Measurements from ENCODE around the gene GAS7. TPM values are rescaled to one million over a fixed set of nuclear protein-coding genes. Genes with fewer than 3 reads are reported as not detected.

The GAS7 gene
- total RNA-seq, 1 experiment from 2014 or later, result 6.0 TPM

DNA sequence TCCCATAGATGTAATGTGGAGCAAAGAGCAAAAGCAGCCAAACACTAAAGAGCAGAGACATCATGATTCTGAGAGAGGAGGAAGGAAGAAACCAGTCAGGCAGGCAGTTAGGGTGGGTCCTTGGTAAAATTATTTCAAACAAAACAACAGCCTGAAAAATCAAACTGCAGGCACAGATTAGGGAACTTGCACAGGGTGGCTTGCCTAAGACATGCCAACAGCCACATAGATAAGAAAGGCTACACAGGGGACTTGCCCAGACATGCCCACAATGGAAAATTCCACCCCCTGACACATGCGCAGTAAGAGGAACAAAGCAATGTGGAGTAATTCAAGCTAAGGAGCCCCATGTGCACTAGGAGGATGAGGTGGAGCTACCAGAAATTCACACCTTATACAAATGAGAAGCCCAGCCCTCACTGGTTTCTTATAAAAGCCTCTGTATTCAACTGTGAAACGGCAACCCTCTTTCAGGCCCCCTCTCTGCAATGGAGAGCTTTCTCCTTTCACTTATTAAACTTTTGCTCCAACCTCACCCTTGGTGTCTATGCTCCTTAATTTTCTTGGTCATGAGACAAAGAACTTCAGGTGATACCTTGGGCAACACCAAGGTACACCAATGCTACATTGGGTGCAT is 7.3 kb upstream of the GAS7 start:
- no peak overlapping the region for H3K14ac ChIP-seq (ENCODE audit: insufficient read depth, low read length)
- no peak overlapping the region for H3T11ph ChIP-seq (ENCODE audit: low read length)
- no peaks in the 10 kb centered on the region for H3K79me1 ChIP-seq (ENCODE audit: insufficient read depth, low read depth, low read length, poor library complexity, severe bottlenecking)
- Mint-ChIP-seq H3K27me3 (ENCODE audit: low read depth) (peaks cover 10% of the 10 kb centered on the region), H3K4me1 (peaks cover 23 to 24% of the 10 kb centered on the region in 2 experiments), H3K9me3 (peaks cover 25 to 27% of the 10 kb centered on the region in 2 experiments), H3K36me3 (ENCODE audit: insufficient read depth in 1 of 3, low read depth in 3 of 3) (peaks cover 2 to 29% (median 14%) of the 10 kb centered on the region in 3 experiments), H3K27ac (no peak overlapping the region), H3K4me3 (no peak overlapping the region)
- H4K5ac ChIP-seq (ENCODE audit: insufficient read length, low read depth, low read length), result no peak overlapping the region
- H2BK20ac ChIP-seq (ENCODE audit: low read depth, low read length, poor library complexity, severe bottlenecking), result no peak overlapping the region
- no peak overlapping the region for H3K4me2 ChIP-seq (ENCODE audit: insufficient read depth, insufficient read length, low read length)
- H3K79me2 ChIP-seq (ENCODE audit: insufficient read depth, low read length), result no peaks in the 10 kb centered on the region
- H2AK5ac ChIP-seq (ENCODE audit: insufficient read length, low read length), result no peak overlapping the region
- H2BK12ac ChIP-seq (ENCODE audit: insufficient read length, low read depth, low read length), result no peak overlapping the region
- no peak overlapping the region for H4K91ac ChIP-seq (ENCODE audit: insufficient read length, low read depth, low read length)
- no peak overlapping the region for H2BK5ac ChIP-seq (ENCODE audit: insufficient read length, low read length)
- H3K23ac ChIP-seq (ENCODE audit: insufficient read length, low read depth, low read length), result no peak overlapping the region
- no peak overlapping the region for H3K18ac ChIP-seq (ENCODE audit: insufficient read length, low read depth, low read length)
- no peak overlapping the region for H3K56ac ChIP-seq (ENCODE audit: insufficient read length, low read depth, low read length)
- WGBS (ENCODE audit: extremely low coverage, insufficient read length, low lambda C conversion rate), result no CpG with 5 or more reads among the region's 2 CpGs
- H2AFZ ChIP-seq (ENCODE audit: low read length), result no peak overlapping the region
- H3K23me2 ChIP-seq (ENCODE audit: insufficient read length, low read depth, low read length, poor library complexity, severe bottlenecking), result no peaks in the 10 kb centered on the region
- no peak for DNase-seq
- no peak overlapping the region for H4K8ac ChIP-seq (replicated peaks; ENCODE audit: insufficient read length, low read depth, low read length)
- no peak overlapping the region for H2BK120ac ChIP-seq (ENCODE audit: low read depth, low read length, poor library complexity, severe bottlenecking)
- H3K27ac ChIP-seq (ENCODE audit: insufficient read length, low read depth, low read length), result no peak overlapping the region
- peaks cover 11% of the 10 kb centered on the region for H3K9me3 ChIP-seq (ENCODE audit: control insufficient read depth, low read depth, low read length)
- TF ChIP-seq, protein P1, sequence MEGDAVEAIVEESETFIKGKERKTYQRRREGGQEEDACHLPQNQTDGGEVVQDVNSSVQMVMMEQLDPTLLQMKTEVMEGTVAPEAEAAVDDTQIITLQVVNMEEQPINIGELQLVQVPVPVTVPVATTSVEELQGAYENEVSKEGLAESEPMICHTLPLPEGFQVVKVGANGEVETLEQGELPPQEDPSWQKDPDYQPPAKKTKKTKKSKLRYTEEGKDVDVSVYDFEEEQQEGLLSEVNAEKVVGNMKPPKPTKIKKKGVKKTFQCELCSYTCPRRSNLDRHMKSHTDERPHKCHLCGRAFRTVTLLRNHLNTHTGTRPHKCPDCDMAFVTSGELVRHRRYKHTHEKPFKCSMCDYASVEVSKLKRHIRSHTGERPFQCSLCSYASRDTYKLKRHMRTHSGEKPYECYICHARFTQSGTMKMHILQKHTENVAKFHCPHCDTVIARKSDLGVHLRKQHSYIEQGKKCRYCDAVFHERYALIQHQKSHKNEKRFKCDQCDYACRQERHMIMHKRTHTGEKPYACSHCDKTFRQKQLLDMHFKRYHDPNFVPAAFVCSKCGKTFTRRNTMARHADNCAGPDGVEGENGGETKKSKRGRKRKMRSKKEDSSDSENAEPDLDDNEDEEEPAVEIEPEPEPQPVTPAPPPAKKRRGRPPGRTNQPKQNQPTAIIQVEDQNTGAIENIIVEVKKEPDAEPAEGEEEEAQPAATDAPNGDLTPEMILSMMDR (conservative IDR thresholded peaks at IDR 0.05), result no peak
- peaks cover 3% of the 10 kb centered on the region; the same call in 1 of the 2 replicates for H3K4me1 ChIP-seq (ENCODE audit: insufficient read depth, low read length)
- no peaks in the 10 kb centered on the region for H4K20me1 ChIP-seq (ENCODE audit: control insufficient read depth, insufficient read depth, insufficient read length)
- no peak overlapping the region for H3K9ac ChIP-seq (ENCODE audit: extremely low read depth, insufficient read length, low read length)
- H3K27me3 ChIP-seq (ENCODE audit: insufficient read depth, low read length), result no peaks in the 10 kb centered on the region
- H3K4ac ChIP-seq (ENCODE audit: low read depth, low read length), result no peak overlapping the region
- H2BK15ac ChIP-seq (ENCODE audit: low read depth, low read length), result no peak overlapping the region
